Mesendoderm (in vitro differentiated cells): ENCODE measurements around the gene MOV10.

Experiments used
- DNase-seq: peaks from one replicate; pipeline ENCODE4 v3.0.0; 2013
- H2AK5ac ChIP-seq: 2 replicates; pipeline ENCODE4 v1.6.1; 2013; ENCODE audit warnings: low read length, inconsistent platforms
- H2BK120ac ChIP-seq: 2 replicates; pipeline ENCODE4 v1.6.1; 2013; ENCODE audit warnings: low read depth, mild to moderate bottlenecking, low read length, moderate library complexity, mixed read lengths
- H2BK15ac ChIP-seq: replicated peaks from 2 replicates; pipeline ENCODE4 v1.6.1; 2013; ENCODE audit warnings: low read depth, mild to moderate bottlenecking, moderate library complexity
- H2BK5ac ChIP-seq: 2 replicates; pipeline ENCODE4 v1.6.1; 2013; ENCODE audit warnings: low read length, inconsistent platforms
- H3K18ac ChIP-seq: 2 replicates; pipeline ENCODE4 v1.6.1; 2013; ENCODE audit warnings: mild to moderate bottlenecking, low read length, mixed read lengths
- H3K23ac ChIP-seq: one replicate; pipeline ENCODE4 v1.6.1; 2013; ENCODE audit warnings: low read length
- H3K27ac ChIP-seq: 2 replicates; pipeline ENCODE4 v1.5.1; 2013; ENCODE audit warnings: low read depth, mild to moderate bottlenecking, inconsistent platforms, low read length, moderate library complexity
- H3K27me3 ChIP-seq: 2 replicates; pipeline ENCODE4 v1.6.1; 2013; ENCODE audit warnings: low read length, control low read depth, mild to moderate bottlenecking, inconsistent platforms; ENCODE audit not compliant: insufficient read depth, poor library complexity
- H3K36me3 ChIP-seq: 2 replicates; pipeline ENCODE4 v1.6.1; 2013; ENCODE audit warnings: low read length, inconsistent platforms; ENCODE audit not compliant: control insufficient read depth, insufficient read depth
- H3K4ac ChIP-seq: one replicate; pipeline ENCODE4 v1.6.1; 2013; ENCODE audit warnings: low read depth, mild to moderate bottlenecking, low read length, moderate library complexity
- H3K4me1 ChIP-seq: 2 replicates; pipeline ENCODE4 v1.6.1; 2013; ENCODE audit warnings: low read depth, low read length, inconsistent platforms; ENCODE audit not compliant: control insufficient read depth
- H3K4me2 ChIP-seq: 2 replicates; pipeline ENCODE4 v1.6.1; 2013; ENCODE audit warnings: low read length
- H3K4me3 ChIP-seq: 2 replicates; pipeline ENCODE4 v1.5.1; 2013; ENCODE audit warnings: mild to moderate bottlenecking, low read length
- H3K56ac ChIP-seq: one replicate; pipeline ENCODE4 v1.6.1; 2013; ENCODE audit warnings: low read length
- H3K79me1 ChIP-seq: 2 replicates; pipeline ENCODE4 v1.6.1; 2013; ENCODE audit warnings: low read length, inconsistent platforms
- H3K79me2 ChIP-seq: 2 replicates; pipeline ENCODE4 v1.6.1; 2013; ENCODE audit warnings: mild to moderate bottlenecking, low read length; ENCODE audit not compliant: control insufficient read depth, insufficient read depth
- H3K9ac ChIP-seq: 2 replicates; pipeline ENCODE4 v1.6.1; 2013; ENCODE audit warnings: low read length, inconsistent platforms
- H4K5ac ChIP-seq: one replicate; pipeline ENCODE4 v1.6.1; 2013; ENCODE audit warnings: low read length
- H4K8ac ChIP-seq: one replicate; pipeline ENCODE4 v1.6.1; 2013; ENCODE audit warnings: low read depth, mild to moderate bottlenecking, control low read depth, low read length, moderate library complexity
- WGBS: extraction: QIAGEN DNeasy Blood & Tissue Kit; methylation state at CpG from one replicate; pipeline ENCODE4 v1.1.7; 2013; ENCODE audit warnings: low lambda C conversion rate, missing lambda C conversion rate; ENCODE audit not compliant: insufficient coverage; ENCODE audit errors: extremely low coverage; 5-methylcytosine and 5-hydroxymethylcytosine counted together

Gene MOV10

DNA sequence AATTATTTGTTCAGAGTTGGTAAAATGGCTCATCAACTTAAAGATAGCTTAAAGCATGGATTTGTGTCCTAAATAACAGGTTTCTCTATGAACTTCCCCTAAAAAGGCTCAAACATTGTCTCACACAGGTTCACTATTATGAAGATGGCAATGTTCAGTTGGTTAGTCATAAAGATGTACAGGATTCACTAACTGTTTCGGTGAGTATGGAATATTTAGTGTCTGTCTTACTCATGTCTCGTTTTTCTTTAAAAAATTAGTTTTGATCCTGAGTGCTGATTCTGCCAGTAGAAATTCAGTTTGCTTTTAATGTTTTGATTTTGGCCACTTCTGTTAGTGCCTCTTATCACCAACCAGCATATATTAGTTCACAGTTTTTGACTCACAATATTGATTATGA, 7.5 kb upstream of the MOV10 start:
- Histone ChIP-seq H3K4me1 (no peaks in the 10 kb centered on the region), H3K4me2 (no peak overlapping the region), H3K79me1 (no peaks in the 10 kb centered on the region), H3K4me3 (no peak overlapping the region), H3K23ac (no peak overlapping the region), H3K36me3 (peaks cover 2% of the 10 kb centered on the region), H3K27me3 (no peaks in the 10 kb centered on the region), H3K27ac (no peak overlapping the region), H2BK5ac (no peak overlapping the region), H3K18ac (no peak overlapping the region), H3K56ac (no peak overlapping the region), H3K4ac (no peak overlapping the region), H3K79me2 (no peaks in the 10 kb centered on the region), H2AK5ac (no peak overlapping the region), H4K8ac (no peak overlapping the region), H3K9ac (no peak overlapping the region), H2BK120ac (no peak overlapping the region), H2BK15ac (no peak overlapping the region), H4K5ac (no peak overlapping the region)
- no CpG with 5 or more reads among the region's 2 CpGs for WGBS
- DNase-seq, result no peak

DNA sequence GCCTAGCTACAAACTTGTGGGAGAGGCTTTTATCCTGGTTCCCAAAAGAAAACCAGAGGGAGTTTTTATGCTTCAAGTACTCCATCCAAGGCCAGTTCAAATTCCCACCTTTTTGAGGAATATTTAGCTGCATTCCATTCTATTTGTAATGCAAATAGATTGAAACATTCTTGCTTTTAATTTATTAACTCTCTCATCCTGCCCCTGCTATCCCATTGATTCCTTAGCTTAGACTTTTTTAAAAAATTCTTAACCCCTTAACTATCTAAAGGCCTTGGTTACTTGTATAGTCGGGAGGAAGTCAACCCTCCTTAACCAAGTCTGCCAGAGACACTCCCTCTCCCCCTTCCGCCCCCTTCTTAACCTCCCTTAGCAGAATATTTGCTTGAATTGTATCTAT, 2.5 kb upstream of the MOV10 start:
- Histone ChIP-seq H3K9ac (no peak overlapping the region), H3K56ac (no peak overlapping the region), H2BK5ac (no peak overlapping the region), H4K5ac (no peak overlapping the region), H3K36me3 (no peaks in the 10 kb centered on the region), H3K23ac (no peak overlapping the region), H2AK5ac (no peak overlapping the region), H3K4ac (no peak overlapping the region), H3K27ac (no peak overlapping the region), H3K27me3 (no peaks in the 10 kb centered on the region), H3K18ac (no peak overlapping the region), H3K4me1 (peaks cover 5% of the 10 kb centered on the region), H2BK15ac (no peak overlapping the region), H3K79me1 (no peaks in the 10 kb centered on the region), H4K8ac (no peak overlapping the region), H3K79me2 (no peaks in the 10 kb centered on the region), H2BK120ac (no peak overlapping the region), H3K4me3 (no peak overlapping the region), H3K4me2 (no peak overlapping the region)
- peak; percentile 44 for DNase-seq
- WGBS, result no CpG with 5 or more reads among the region's 2 CpGs

DNA sequence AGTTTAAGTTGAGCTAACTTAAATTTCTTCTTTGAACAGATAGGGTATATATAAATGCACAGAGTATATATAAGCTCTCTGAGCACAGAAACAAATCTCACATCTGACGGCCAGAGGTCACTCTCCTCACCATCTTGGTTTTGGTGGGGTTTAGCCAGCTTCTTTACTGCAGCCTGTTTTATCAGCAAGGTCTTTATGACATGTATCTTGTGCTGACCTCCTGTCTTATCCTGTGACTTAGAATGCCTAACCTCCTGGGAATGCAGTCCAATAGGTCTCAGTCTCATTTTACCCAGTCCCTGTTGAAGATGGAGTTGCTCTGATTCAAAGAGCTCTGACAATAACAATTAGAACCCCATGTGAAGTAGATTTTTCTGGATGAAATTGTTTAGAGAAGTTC, 1.6 kb upstream of the MOV10 start:
- H3K27ac ChIP-seq, result no peak overlapping the region
- no peak overlapping the region for H3K23ac ChIP-seq
- H2BK120ac ChIP-seq, result no peak overlapping the region
- no CpG with 5 or more reads among the region's 1 CpG for WGBS
- DNase-seq, result no peak
- no peak overlapping the region for H3K9ac ChIP-seq
- no peaks in the 10 kb centered on the region for H3K36me3 ChIP-seq
- no peak overlapping the region for H2BK15ac ChIP-seq
- H3K27me3 ChIP-seq, result no peaks in the 10 kb centered on the region
- H3K56ac ChIP-seq, result no peak overlapping the region
- no peak overlapping the region for H3K4me2 ChIP-seq
- no peak overlapping the region for H3K4me3 ChIP-seq
- no peak overlapping the region for H3K18ac ChIP-seq
- H3K79me2 ChIP-seq, result peaks cover 2% of the 10 kb centered on the region
- no peak overlapping the region for H2AK5ac ChIP-seq
- H2BK5ac ChIP-seq, result no peak overlapping the region
- H4K8ac ChIP-seq, result no peak overlapping the region
- no peak overlapping the region for H3K4ac ChIP-seq
- H4K5ac ChIP-seq, result no peak overlapping the region
- H3K79me1 ChIP-seq, result peaks cover 4% of the 10 kb centered on the region
- peaks cover 5% of the 10 kb centered on the region for H3K4me1 ChIP-seq

DNA sequence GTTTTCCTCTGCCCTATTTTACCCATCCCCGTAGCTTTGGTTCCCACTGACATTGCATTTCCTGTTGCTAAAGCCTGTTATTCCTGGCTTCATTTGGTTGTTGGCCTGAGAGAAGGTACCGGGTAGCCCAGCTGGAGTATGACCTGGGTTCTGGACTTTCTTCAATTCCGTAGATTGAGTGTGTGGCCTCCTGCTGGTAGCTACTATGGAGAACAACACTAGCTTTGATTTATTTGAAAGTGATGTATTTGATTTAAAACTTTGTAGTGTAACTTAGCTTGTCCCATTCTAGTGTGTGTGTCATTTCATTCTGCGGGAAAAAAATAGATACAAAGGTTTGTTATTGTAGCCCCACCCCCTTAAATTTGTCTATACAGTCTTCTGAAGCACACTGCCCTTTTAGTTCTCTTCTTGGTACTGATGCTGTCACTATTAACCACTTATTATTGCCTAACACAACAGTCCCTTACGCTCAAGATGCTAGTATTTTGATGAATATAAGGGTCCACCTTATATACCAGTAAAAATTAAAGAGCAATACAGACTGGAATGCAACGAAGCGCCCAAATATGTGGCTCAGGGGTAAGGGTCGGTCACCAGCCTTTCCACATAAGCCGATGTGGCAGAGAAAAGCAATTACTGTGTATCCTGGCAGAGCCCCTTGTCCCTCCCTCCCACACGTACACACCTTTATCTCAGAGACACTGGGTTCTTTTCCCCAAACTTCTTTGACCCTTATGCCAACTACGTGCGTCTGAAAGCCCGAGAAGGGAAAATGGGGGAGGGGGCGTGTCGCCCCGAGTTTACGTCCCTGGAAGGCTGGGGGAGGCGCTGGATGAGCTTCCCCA, 643 bp upstream of the MOV10 start:
- Histone ChIP-seq H3K27ac (peak overlapping the region; percentile 77), H3K27me3 (no peaks in the 10 kb centered on the region), H3K79me1 (peaks cover 4% of the 10 kb centered on the region), H4K8ac (no peak overlapping the region), H3K4ac (no peak overlapping the region), H2BK15ac (no peak overlapping the region), H3K23ac (peak overlapping the region; percentile 6), H4K5ac (no peak overlapping the region), H3K36me3 (no peaks in the 10 kb centered on the region), H3K18ac (peak overlapping the region; percentile 77), H3K4me2 (peak overlapping the region; percentile 89), H3K4me3 (peak overlapping the region; percentile 77), H2BK5ac (peak overlapping the region; percentile 82), H3K79me2 (peaks cover 2% of the 10 kb centered on the region), H3K9ac (peak overlapping the region; percentile 88), H3K56ac (peak overlapping the region; percentile 95), H2AK5ac (no peak overlapping the region), H2BK120ac (no peak overlapping the region), H3K4me1 (peaks cover 5% of the 10 kb centered on the region)
- WGBS, result no CpG with 5 or more reads among the region's 18 CpGs
- DNase-seq, result peak; percentile 59

DNA sequence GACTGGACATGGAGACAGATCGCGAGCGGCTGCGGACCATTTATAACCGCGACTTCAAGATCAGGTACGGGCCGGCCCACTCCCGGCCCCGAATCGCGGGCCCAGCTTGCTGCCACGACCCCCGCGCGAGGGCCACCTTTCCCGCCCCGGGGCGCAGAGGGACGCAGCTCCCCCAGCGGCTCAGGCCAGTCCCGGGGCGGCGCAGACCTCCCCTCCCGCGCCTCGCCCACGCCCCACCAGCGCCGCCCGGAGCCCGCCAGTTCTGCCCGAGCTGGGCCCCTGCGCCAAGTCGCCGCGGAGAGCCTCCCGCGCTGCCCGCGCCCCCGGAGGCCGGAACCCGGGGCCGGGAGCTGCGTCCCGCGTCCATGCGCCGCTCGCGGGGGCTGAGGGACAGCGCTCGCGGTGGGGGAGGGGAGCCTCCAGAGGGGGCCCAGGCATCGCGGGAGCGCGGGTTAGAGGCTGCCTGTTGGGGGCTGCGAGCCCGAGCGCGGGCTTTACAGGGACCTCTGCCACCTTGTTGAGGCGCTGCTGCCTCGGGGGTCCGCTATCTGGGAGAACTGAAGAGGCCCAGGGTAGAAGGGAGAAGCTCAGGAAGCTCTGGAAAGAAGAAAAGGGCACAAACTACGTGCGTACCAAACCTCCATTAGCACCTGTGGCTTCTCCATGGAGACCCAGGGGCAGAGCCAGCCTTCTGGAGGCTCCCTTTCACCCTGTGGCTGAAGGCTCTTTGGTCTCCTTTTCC, 698 bp downstream of the MOV10 start:
- no peak overlapping the region for H2BK5ac ChIP-seq
- peak overlapping the region; percentile 89 for H3K4me2 ChIP-seq
- no peak overlapping the region for H4K8ac ChIP-seq
- H3K36me3 ChIP-seq, result no peaks in the 10 kb centered on the region
- peak overlapping the region; percentile 77 for H3K27ac ChIP-seq
- no peaks in the 10 kb centered on the region for H3K27me3 ChIP-seq
- peaks cover 7% of the 10 kb centered on the region for H3K79me1 ChIP-seq
- H3K4me3 ChIP-seq, result peak overlapping the region; percentile 77
- H3K9ac ChIP-seq, result peak overlapping the region; percentile 88
- peak overlapping the region; percentile 85 for H3K18ac ChIP-seq
- H2BK15ac ChIP-seq, result no peak overlapping the region
- peak overlapping the region; percentile 95 for H3K56ac ChIP-seq
- no peak overlapping the region for H4K5ac ChIP-seq
- DNase-seq, result peak; percentile 70
- H3K79me2 ChIP-seq, result peaks cover 2% of the 10 kb centered on the region
- H3K4ac ChIP-seq, result peak overlapping the region; percentile 5
- WGBS, result no CpG with 5 or more reads among the region's 68 CpGs
- peaks cover 5% of the 10 kb centered on the region for H3K4me1 ChIP-seq
- H2BK120ac ChIP-seq, result peak overlapping the region; percentile 51
- H3K23ac ChIP-seq, result peak overlapping the region; percentile 60
- no peak overlapping the region for H2AK5ac ChIP-seq
